ENCODE results near the gene CD9.

The CD9 gene

GRCh38 chr12:6241495-6241894 is 41.3 kb downstream of the CD9 start:
- no peak for DNase-seq
- TF ChIP-seq POLR2A (IDR thresholded peaks at IDR 0.05; ENCODE audit: low read length) = no peak
- TF ChIP-seq GATA1 (IDR thresholded peaks at IDR 0.05; ENCODE audit: low read depth, low read length) = no peak

GRCh38 chr12:6249580-6249979 is 49.4 kb downstream of the CD9 start:
- no peak for DNase-seq
- no peak for TF ChIP-seq POLR2A (IDR thresholded peaks at IDR 0.05; ENCODE audit: low read length)
- no peak for TF ChIP-seq GATA1 (IDR thresholded peaks at IDR 0.05; ENCODE audit: low read depth, low read length)

- DNase-seq = no peak
- TF ChIP-seq POLR2A (IDR thresholded peaks at IDR 0.05; ENCODE audit: low read length) (no peak), GATA1 (IDR thresholded peaks at IDR 0.05; ENCODE audit: low read depth, low read length) (no peak)
These were observed 50.1 kb downstream of the CD9 start for GRCh38 chr12:6250343-6250742.

GRCh38 chr12:6253278-6253677 is 53.1 kb downstream of the CD9 start:
- TF ChIP-seq POLR2A (IDR thresholded peaks at IDR 0.05; ENCODE audit: low read length) (no peak), GATA1 (IDR thresholded peaks at IDR 0.05; ENCODE audit: low read depth, low read length) (no peak)
- DNase-seq = peak; percentile 10 to 68

- DNase-seq = no peak
- no peak for TF ChIP-seq GATA1 (IDR thresholded peaks at IDR 0.05; ENCODE audit: low read depth, low read length)
These were observed 54.3 kb downstream of the CD9 start for GRCh38 chr12:6254491-6254890.

- no peak for DNase-seq
- no peak for TF ChIP-seq GATA1 (IDR thresholded peaks at IDR 0.05; ENCODE audit: low read depth, low read length)
- TF ChIP-seq POLR2A (IDR thresholded peaks at IDR 0.05; ENCODE audit: low read length) = no peak
These were observed 56.8 kb downstream of the CD9 start for GRCh38 chr12:6257007-6257406.

GRCh38 chr12:6262211-6262610 is 62.0 kb downstream of the CD9 start:
- no peak for TF ChIP-seq GATA1 (IDR thresholded peaks at IDR 0.05; ENCODE audit: low read depth, low read length)
- no peak for TF ChIP-seq POLR2A (IDR thresholded peaks at IDR 0.05; ENCODE audit: low read length)
- no peak for DNase-seq

- no peak for TF ChIP-seq POLR2A (IDR thresholded peaks at IDR 0.05; ENCODE audit: low read length)
- TF ChIP-seq GATA1 (IDR thresholded peaks at IDR 0.05; ENCODE audit: low read depth, low read length) = no peak
- peak in 1 of 2 experiments; percentile 54 for DNase-seq
These were observed 62.4 kb downstream of the CD9 start for GRCh38 chr12:6262623-6263022.

GRCh38 chr12:6263931-6264330 is 63.7 kb downstream of the CD9 start:
- peak; percentile 60 to 89 for DNase-seq
- TF ChIP-seq POLR2A (IDR thresholded peaks at IDR 0.05; ENCODE audit: low read length) (no peak), GATA1 (IDR thresholded peaks at IDR 0.05; ENCODE audit: low read depth, low read length) (peak; percentile 14)

- no peak for DNase-seq
- TF ChIP-seq POLR2A (IDR thresholded peaks at IDR 0.05; ENCODE audit: low read length) = no peak
- no peak for TF ChIP-seq GATA1 (IDR thresholded peaks at IDR 0.05; ENCODE audit: low read depth, low read length)
These were observed 64.3 kb downstream of the CD9 start for GRCh38 chr12:6264402-6265037.

- no peak for DNase-seq
- TF ChIP-seq GATA1 (IDR thresholded peaks at IDR 0.05; ENCODE audit: low read depth, low read length) = no peak
- TF ChIP-seq POLR2A (IDR thresholded peaks at IDR 0.05; ENCODE audit: low read length) = no peak
These were observed 64.8 kb downstream of the CD9 start for GRCh38 chr12:6265038-6265405.

- TF ChIP-seq GATA1 (IDR thresholded peaks at IDR 0.05; ENCODE audit: low read depth, low read length) (no peak), POLR2A (IDR thresholded peaks at IDR 0.05; ENCODE audit: low read length) (no peak)
- no peak for DNase-seq
These were observed 66.4 kb downstream of the CD9 start for GRCh38 chr12:6266541-6266966.

GRCh38 chr12:6266971-6267721 is 66.9 kb downstream of the CD9 start:
- DNase-seq = no peak
- TF ChIP-seq GATA1 (IDR thresholded peaks at IDR 0.05; ENCODE audit: low read depth, low read length) (no peak), POLR2A (IDR thresholded peaks at IDR 0.05; ENCODE audit: low read length) (no peak)

GRCh38 chr12:6268484-6269157 is 68.4 kb downstream of the CD9 start:
- TF ChIP-seq POLR2A (IDR thresholded peaks at IDR 0.05; ENCODE audit: low read length) (no peak), GATA1 (IDR thresholded peaks at IDR 0.05; ENCODE audit: low read depth, low read length) (no peak)
- no peak for DNase-seq

Data from erythroblast (primary cell).